SK-N-SH (cell line): ENCODE results near the gene EAF1. TPM values are rescaled to one million over a fixed set of nuclear protein-coding genes. Genes with fewer than 3 reads are reported as not detected.

Experiments used
- CTCF ChIA-PET: fragments of 300-600, 350-600 bp; formaldehyde crosslinking; extraction: SDS; loops from one replicate; lab custom pipeline; 2021; lab: Yijun Ruan, JAX
- POLR2A ChIA-PET: fragments of 350-600 bp; sonication (Branson Sonifier 250); formaldehyde crosslinking; extraction: SDS; loops from one replicate; lab custom pipeline; 2020; ENCODE audit warnings: antibody characterized with exemption, inconsistent platforms; lab: Yijun Ruan, JAX
- DNase-seq: peaks from one replicate; pipeline ENCODE4 v3.0.0; 2012
- H2AFZ ChIP-seq: fragments of 200-600 bp; sonication (generic); 2 replicates; pipeline ENCODE4 v1.8.1; 2016; ENCODE audit warnings: antibody characterized with exemption, mild to moderate bottlenecking, low read depth
- H3F3A ChIP-seq: fragments of 200-600 bp; sonication (generic); replicated peaks from 2 replicates; pipeline ENCODE3; 2016; ENCODE audit warnings: antibody characterized with exemption, mild to moderate bottlenecking; ENCODE audit not compliant: insufficient read depth
- H3K27ac ChIP-seq, 2 experiments: fragments of 200-500 bp in 1 of 2; fragments of 200-600 bp in 1 of 2; sonication (Bioruptor generic) in 1 of 2; sonication (generic), shearing (Covaris generic) in 1 of 2; 2 replicates each; pipeline versions ENCODE4 v1.5.1 to v1.6.1; 2014 to 2016; ENCODE audit warnings: low read depth in 2 of 2, inconsistent platforms in 1 of 2, low read length in 1 of 2, mild to moderate bottlenecking in 1 of 2, mixed read lengths in 1 of 2
- H3K27me3 ChIP-seq: fragments of 200-600 bp; sonication (generic), shearing (Covaris generic); 2 replicates; pipeline ENCODE4 v1.6.1; 2016; ENCODE audit warnings: mixed run types; ENCODE audit not compliant: insufficient read depth
- H3K36me3 ChIP-seq, 2 experiments: fragments of 200-500 bp in 1 of 2; fragments of 200-600 bp in 1 of 2; sonication (Bioruptor generic) in 1 of 2; sonication (generic) in 1 of 2; replicated peaks in 1 of 2; 2 replicates each; pipeline versions ENCODE3 to v1.5.1; 2014 to 2016; ENCODE audit warnings: low read length in 1 of 2, mild to moderate bottlenecking in 1 of 2; ENCODE audit not compliant: insufficient read depth in 2 of 2, control insufficient read depth in 1 of 2
- H3K4me1 ChIP-seq, 2 experiments: fragments of 200-500 bp in 1 of 2; fragments of 200-600 bp in 1 of 2; sonication (Bioruptor generic) in 1 of 2; sonication (generic), shearing (Covaris generic) in 1 of 2; 2 replicates each; pipeline versions ENCODE4 v1.5.1 to v1.6.1; 2014 to 2016; ENCODE audit warnings: low read depth in 1 of 2, low read length in 1 of 2, mixed run types in 1 of 2; ENCODE audit not compliant: insufficient read depth in 2 of 2, control insufficient read depth in 1 of 2
- H3K4me2 ChIP-seq: fragments of 200-600 bp; sonication (generic), shearing (Covaris generic); 2 replicates; pipeline ENCODE4 v1.6.1; 2017; ENCODE audit warnings: mixed run types
- H3K4me3 ChIP-seq, 2 experiments: fragments of 200-500 bp in 1 of 2; fragments of 200-600 bp in 1 of 2; sonication (Bioruptor generic) in 1 of 2; sonication (generic), shearing (Covaris generic) in 1 of 2; 2 replicates each; pipeline versions ENCODE4 v1.5.1 to v1.8.1; 2014 to 2016; ENCODE audit warnings: low read depth in 2 of 2, inconsistent platforms in 1 of 2, low read length in 1 of 2, mild to moderate bottlenecking in 1 of 2, mixed read lengths in 1 of 2, moderate library complexity in 1 of 2
- H3K79me2 ChIP-seq: fragments of 200-600 bp; sonication (generic); 2 replicates; pipeline ENCODE4 v1.8.1; 2017; ENCODE audit warnings: mild to moderate bottlenecking; ENCODE audit not compliant: insufficient read depth
- H3K9ac ChIP-seq: fragments of 200-600 bp; sonication (generic); 2 replicates; pipeline ENCODE4 v1.6.1; 2017; ENCODE audit warnings: mixed run types
- H3K9me2 ChIP-seq: fragments of 200-600 bp; sonication (generic); 2 replicates; pipeline ENCODE4 v1.6.1; 2017; ENCODE audit warnings: mixed run types
- H3K9me3 ChIP-seq: fragments of 200-600 bp; sonication (generic); 2 replicates; pipeline ENCODE4 v1.6.1; 2017; ENCODE audit warnings: mixed run types, mild to moderate bottlenecking, moderate library complexity
- H4K20me1 ChIP-seq: fragments of 200-600 bp; sonication (generic); 2 replicates; pipeline ENCODE4 v1.6.1; 2017; ENCODE audit warnings: mild to moderate bottlenecking, mixed run types; ENCODE audit not compliant: insufficient read depth
- CHD2 ChIP-seq: fragments of 150-350 bp; IDR thresholded peaks from 2 replicates; pipeline ENCODE4 v1.6.1; 2018; ENCODE audit warnings: low read length; ENCODE audit not compliant: partially characterized antibody
- ELF1 ChIP-seq: IDR thresholded peaks from 2 replicates; pipeline ENCODE4 v1.4.0; 2012
- EP300 ChIP-seq, 2 experiments: IDR thresholded peaks; 2 replicates each; pipeline versions ENCODE4 v1.4.0 to v1.6.1; 2012; ENCODE audit warnings: borderline replicate concordance in 1 of 2, low read depth in 1 of 2, low read length in 1 of 2
- FOSL2 ChIP-seq: IDR thresholded peaks from 2 replicates; pipeline ENCODE4 v1.4.0; 2012; ENCODE audit warnings: low read depth, mild to moderate bottlenecking, moderate library complexity, borderline replicate concordance
- GABPA ChIP-seq: IDR thresholded peaks from 2 replicates; pipeline ENCODE4 v1.4.0; 2012; ENCODE audit warnings: low read depth, mild to moderate bottlenecking
- IRF3 ChIP-seq: fragments of 150-350 bp; IDR thresholded peaks from 2 replicates; pipeline ENCODE4 v1.6.1; 2016; ENCODE audit warnings: mild to moderate bottlenecking, low read depth, low read length
- JUND ChIP-seq: IDR thresholded peaks from 2 replicates; pipeline ENCODE4 v1.4.0; 2012
- MAX ChIP-seq: IDR thresholded peaks from 2 replicates; pipeline ENCODE4 v1.4.0; 2012; ENCODE audit warnings: low read depth
- MEF2A ChIP-seq: IDR thresholded peaks from 2 replicates; pipeline ENCODE4 v1.4.0; 2012; ENCODE audit warnings: low read depth, borderline replicate concordance
- MXI1 ChIP-seq: IDR thresholded peaks from 2 replicates; pipeline ENCODE4 v1.6.1; 2012; ENCODE audit warnings: mild to moderate bottlenecking, low read depth, low read length, improper control_type of control experiment
- NFIC ChIP-seq: IDR thresholded peaks from 2 replicates; pipeline ENCODE4 v1.4.0; 2012; ENCODE audit warnings: borderline replicate concordance
- REST ChIP-seq: IDR thresholded peaks from 2 replicates; pipeline ENCODE4 v1.6.1; 2012; ENCODE audit warnings: mild to moderate bottlenecking, low read depth, low read length, moderate library complexity
- RXRA ChIP-seq: IDR thresholded peaks from 2 replicates; pipeline ENCODE4 v1.4.0; 2012; ENCODE audit warnings: low read depth, mild to moderate bottlenecking, borderline replicate concordance
- SIN3A ChIP-seq: IDR thresholded peaks from 2 replicates; pipeline ENCODE4 v1.6.1; 2012; ENCODE audit warnings: low read depth, mild to moderate bottlenecking, low read length, moderate library complexity, borderline replicate concordance
- SMC3 ChIP-seq: IDR thresholded peaks from 2 replicates; pipeline ENCODE4 v1.6.1; 2012; ENCODE audit warnings: low read depth, low read length, improper control_type of control experiment
- TAF1 ChIP-seq: IDR thresholded peaks from 2 replicates; pipeline ENCODE4 v1.6.1; 2012; ENCODE audit warnings: low read depth, mild to moderate bottlenecking, low read length, moderate library complexity, borderline replicate concordance
- USF2 ChIP-seq: fragments of 150-350 bp; IDR thresholded peaks from 2 replicates; pipeline ENCODE4 v1.6.1; 2017; ENCODE audit warnings: antibody characterized with exemption, low read length, low read depth, borderline replicate concordance
- YY1 ChIP-seq: IDR thresholded peaks from 2 replicates; pipeline ENCODE4 v1.4.0; 2012; ENCODE audit warnings: low read depth, mild to moderate bottlenecking
- ZBTB33 ChIP-seq: IDR thresholded peaks from 2 replicates; pipeline ENCODE4 v1.4.0; 2012; ENCODE audit warnings: low read depth, borderline replicate concordance
- WGBS: methylation state at CpG from one replicate; pipeline ENCODE4 v1.1.6; 2017; ENCODE audit warnings: low lambda C conversion rate; 5-methylcytosine and 5-hydroxymethylcytosine counted together
- polyA plus RNA-seq, 3 experiments: library from polyadenylated mRNA; depleted of rRNA; stranded (reverse); fragments of >200 nt; gene quantifications; 2 replicates each; pipeline ENCODE4 v1.2.3, GENCODE V29; 2012

The EAF1 gene
- polyA plus RNA-seq, 1 of the 3 experiments (the other 2 are of a cell fraction): 10.0 TPM

- no peak for DNase-seq
- Histone ChIP-seq H3K9me3 (no peaks in the 10 kb centered on the region), H3K9ac (no peak overlapping the region), H3K36me3 (peaks cover 49 to 62% of the 10 kb centered on the region in 2 experiments), H3K27ac (no peak overlapping the region), H3K9me2 (no peaks in the 10 kb centered on the region), H3K4me2 (no peak overlapping the region), H3K4me3 (no peak overlapping the region), H3K79me2 (peaks cover 66% of the 10 kb centered on the region), H2AFZ (no peak overlapping the region), H3K4me1 (peaks cover 9 to 13% of the 10 kb centered on the region in 2 experiments; a peak in 3 of 4 replicates), H3F3A (no peaks in the 10 kb centered on the region), H3K27me3 (no peaks in the 10 kb centered on the region), H4K20me1 (peaks cover 27% of the 10 kb centered on the region; the same call in 1 of the 2 replicates)
- POLR2A ChIA-PET: no interaction called here
- TF ChIP-seq USF2 (no peak), CHD2 (no peak), ELF1 (no peak), NFIC (no peak), MEF2A (no peak), SMC3 (no peak), MXI1 (no peak), ZBTB33 (no peak), REST (no peak), SIN3A (no peak), YY1 (no peak), JUND (no peak), EP300 (IDR thresholded peaks at IDR 0.05; ENCODE audit: borderline replicate concordance in 1 of 2, low read depth in 1 of 2, low read length in 1 of 2) (no peak), TAF1 (no peak), FOSL2 (no peak), MAX (no peak), IRF3 (no peak), GABPA (no peak), RXRA (no peak)
- CTCF ChIA-PET: interaction anchor here (0.9 to 3.0 kb wide), 6 partner anchors 26 to 164 kb away, joined by 3 to 12 read pairs (median 5); no protein-coding TSS in a partner anchor
- WGBS: 80% methylated on average over 3 of the region's 3 CpGs
These were observed 3.9 kb downstream of the EAF1 start for GRCh38 chr3:15431256-15431837.
